Measurements from ENCODE around the gene UBE2K.
"Not testable (repeated sequence)": the region's sequence is repeated elsewhere in the genome, so short reads cannot be mapped to it uniquely, and the experiment has no call there.

Gene UBE2K

GRCh38 chr4:39689970-39690369, 8.0 kb upstream of the UBE2K start:
- DNase-seq (ENCODE audit: low read depth): no peak

DNA sequence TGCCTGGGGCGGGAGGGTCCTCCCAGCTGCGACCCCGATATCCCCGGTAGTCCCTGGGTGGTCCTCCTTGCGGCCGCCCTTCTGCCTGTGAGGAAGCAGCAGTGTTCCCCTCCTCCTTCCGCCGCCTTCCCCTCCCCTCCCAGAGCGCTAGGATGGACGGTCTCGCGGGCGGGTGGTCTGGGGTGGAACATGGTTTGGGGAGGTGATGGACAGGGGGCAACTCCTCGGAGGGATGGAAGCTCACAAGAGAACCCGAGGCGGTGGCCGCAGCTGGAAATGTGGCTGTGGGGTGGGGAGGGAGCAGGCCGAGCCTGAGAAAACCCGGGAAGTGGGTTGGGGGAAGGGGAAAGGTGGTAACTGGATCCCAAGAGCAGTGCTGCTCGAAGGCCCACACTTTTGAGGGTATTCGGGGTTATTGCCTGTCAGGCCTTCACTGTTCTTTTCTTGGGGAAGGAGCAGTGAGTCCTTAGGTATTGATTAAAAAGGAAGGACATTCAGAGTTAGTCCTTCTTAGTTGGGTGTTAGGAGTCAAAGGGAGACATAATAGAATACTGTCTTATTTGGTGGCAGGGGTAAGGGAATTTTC, 581 bp downstream of the UBE2K start:
- DNase-seq (ENCODE audit: low read depth): no peak

GRCh38 chr4:39699687-39700409, 1.9 kb downstream of the UBE2K start:
- DNase-seq (ENCODE audit: low read depth): no peak

GRCh38 chr4:39700554-39700953, 2.6 kb downstream of the UBE2K start:
- DNase-seq (ENCODE audit: low read depth): no peak

DNA sequence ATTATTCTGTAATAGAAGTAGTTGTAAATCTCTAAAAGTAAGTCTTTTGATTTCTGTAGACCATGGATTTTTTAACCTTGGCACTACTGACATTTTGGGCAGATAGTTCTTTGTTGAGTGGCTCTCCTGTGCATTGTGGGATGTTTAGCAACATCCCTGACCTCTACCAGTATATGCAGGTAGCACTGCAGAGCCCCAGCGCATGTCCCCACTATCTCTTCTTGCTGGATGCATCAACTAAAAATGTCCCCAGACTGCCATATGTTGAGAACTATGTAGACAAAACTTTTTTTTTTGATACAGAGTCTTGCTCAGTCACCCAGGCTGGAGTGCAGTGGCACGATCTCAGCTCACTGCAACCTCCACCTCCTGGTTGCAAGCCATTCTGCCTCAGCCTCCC, 4.8 kb downstream of the UBE2K start:
- no peak for DNase-seq (ENCODE audit: low read depth)

DNA sequence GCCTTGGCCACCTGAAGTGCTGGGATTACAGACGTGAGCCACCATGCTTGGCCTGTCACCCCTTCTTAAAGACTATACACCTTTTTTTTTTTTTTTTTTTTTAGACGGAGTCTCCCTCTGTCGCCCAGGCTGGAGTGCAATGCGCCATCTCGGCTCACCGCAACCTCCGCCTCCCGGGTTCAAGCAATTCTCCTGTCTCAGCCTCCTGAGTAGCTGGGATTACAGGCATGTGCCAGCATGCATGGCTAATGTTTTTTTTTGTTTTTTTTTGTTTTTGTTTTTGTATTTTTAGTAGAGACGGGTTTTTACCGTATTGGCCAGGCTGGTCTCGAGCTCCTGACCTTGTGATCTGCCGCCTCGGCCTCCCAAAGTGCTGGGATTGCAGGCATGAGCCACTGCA, 6.9 kb downstream of the UBE2K start:
- DNase-seq (ENCODE audit: low read depth): not testable (repeated sequence)

GRCh38 chr4:39706334-39706733, 8.4 kb downstream of the UBE2K start:
- no peak for DNase-seq (ENCODE audit: low read depth)

- DNase-seq (ENCODE audit: low read depth): no peak
Observed at GRCh38 chr4:39706741-39707511, 9.0 kb downstream of the UBE2K start.

DNA sequence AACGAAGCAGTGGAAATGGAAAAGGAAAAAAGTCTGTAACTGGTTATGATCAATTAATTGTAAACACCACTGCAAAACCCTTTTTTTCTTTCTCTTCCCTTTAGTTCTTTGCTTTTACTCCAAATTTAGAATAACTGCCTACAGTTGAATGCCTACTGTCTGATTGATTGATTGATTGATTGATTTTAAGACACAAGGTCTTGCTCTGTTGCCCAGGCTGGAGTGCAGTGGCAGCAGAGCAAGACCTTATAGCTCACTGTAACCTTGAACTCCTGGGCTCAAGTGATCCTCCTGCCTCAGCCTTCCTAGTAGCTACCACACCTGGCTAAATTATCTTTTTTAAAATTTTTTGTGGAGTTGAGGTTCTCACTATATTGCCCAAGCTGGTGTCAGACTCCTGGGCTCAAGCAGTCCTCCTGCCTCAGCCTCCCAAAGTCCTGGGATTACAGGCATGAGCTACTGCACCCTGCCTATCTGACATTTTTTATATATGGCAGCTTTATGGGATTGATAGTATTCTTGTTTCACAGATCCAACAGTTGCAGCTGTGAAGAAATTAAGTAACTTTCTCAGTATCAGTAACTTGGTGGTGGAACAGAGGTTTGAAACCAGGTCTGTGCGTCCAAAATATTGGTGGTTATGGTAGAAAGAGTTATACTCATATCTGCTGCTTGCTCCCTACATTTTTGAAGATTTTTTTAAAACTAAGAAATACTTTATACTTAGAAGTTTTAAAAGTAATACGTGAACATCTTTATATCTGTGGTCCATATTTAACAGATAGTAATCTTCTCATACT, 12.4 kb downstream of the UBE2K start:
- DNase-seq (ENCODE audit: low read depth): no peak

DNA sequence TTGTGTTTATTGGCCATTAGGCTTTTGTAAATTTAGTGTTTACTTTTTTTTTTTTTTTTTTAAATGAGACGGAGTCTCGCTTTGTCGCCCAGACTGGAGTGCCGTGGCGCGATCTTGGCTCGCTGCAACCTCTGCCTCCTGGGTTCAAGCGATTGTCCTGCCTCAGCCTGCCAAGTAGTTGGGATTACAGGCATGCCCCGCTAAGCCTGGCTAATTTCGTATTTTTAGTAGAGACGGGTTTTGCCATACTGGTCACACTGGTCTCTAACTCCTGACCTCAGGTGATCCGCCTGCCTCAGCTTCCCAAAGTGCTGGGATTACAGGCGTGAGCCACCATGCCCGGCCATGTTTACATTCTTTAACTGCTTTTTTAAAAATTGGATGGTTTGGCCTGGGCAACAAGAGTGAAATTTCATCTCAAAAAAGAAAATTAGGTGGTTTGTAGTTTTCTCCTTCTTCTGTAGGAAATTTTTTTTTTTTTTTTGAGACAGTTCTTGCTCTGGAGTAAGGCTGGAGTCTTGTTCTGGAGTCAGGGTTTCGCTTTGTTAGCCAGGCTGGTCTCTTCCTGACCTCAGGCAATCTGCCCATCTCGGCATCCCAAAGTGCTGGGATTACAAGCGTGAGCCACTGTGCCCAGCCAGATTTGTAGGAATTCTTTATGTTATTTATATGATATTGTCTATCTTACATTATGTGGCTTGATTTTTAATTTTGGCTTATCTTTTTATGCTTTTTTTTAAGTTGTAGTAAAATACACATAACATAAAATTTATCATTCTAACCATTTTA, 15.1 kb downstream of the UBE2K start:
- no peak for DNase-seq (ENCODE audit: low read depth)

GRCh38 chr4:39713691-39714090, 15.8 kb downstream of the UBE2K start:
- no peak for DNase-seq (ENCODE audit: low read depth)

- DNase-seq (ENCODE audit: low read depth): no peak
Observed at GRCh38 chr4:39714166-39714565, 16.2 kb downstream of the UBE2K start.

DNA sequence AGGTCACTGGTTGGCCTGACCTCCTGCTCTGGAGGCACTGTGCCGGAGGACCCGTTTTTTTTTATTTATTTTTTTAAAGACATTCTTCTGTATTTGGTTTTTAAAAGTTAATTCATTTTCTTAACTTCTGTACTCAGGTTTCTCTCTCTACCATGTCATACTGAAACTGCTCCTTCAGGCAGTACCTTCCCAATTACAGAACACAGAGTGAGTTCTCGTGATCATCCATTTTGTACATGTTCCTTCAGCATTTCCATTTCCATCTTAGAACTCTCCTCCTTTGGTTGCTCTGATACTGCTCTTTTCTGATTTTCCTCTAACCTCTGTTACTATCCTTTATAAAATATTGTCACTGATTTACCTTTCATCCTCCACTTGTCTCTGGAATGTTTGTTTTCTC, 17.9 kb downstream of the UBE2K start:
- DNase-seq (ENCODE audit: low read depth): no peak

DNA sequence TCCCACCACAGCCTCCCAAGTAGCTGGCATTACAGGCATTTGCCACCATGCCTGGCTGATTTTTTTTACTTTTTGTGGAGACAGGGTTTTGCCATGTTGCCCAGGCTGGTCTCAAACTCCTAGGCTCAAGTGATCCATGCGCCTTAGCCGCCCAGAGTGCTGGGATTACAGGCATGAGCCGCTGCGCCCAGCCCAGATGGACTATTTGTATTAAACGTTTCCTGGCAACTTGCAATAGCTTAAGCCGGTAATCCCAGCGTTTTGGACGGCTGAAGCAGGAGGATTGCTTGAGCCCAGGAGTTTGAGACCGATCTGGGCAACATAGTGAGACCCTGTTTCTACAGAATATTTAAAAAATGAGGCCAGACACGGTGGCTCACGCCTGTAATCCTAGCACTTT, 18.4 kb downstream of the UBE2K start:
- no peak for DNase-seq (ENCODE audit: low read depth)

DNA sequence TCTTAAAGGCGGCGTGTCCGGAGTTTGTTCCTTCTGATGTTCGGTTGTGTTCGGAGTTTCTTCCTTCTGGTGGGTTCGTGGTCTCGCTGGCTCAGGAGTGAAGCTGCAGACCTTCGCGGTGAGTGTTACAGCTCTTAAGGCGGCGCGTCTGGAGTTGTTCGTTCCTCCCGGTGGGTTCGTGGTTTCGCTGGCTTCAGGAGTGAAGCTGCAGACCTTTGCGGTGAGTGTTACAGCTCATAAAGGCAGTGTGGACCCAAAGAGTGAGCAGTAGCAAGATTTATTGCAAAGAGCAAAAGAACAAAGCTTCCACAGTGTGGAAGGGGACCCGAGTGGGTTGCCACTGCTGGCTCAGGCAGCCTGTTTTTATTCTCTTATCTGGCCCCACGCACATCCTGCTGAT, 19.8 kb downstream of the UBE2K start:
- not testable (repeated sequence) for DNase-seq (ENCODE audit: low read depth)

- DNase-seq (ENCODE audit: low read depth): no peak
Observed at GRCh38 chr4:39718366-39719323, 20.7 kb downstream of the UBE2K start.

DNA sequence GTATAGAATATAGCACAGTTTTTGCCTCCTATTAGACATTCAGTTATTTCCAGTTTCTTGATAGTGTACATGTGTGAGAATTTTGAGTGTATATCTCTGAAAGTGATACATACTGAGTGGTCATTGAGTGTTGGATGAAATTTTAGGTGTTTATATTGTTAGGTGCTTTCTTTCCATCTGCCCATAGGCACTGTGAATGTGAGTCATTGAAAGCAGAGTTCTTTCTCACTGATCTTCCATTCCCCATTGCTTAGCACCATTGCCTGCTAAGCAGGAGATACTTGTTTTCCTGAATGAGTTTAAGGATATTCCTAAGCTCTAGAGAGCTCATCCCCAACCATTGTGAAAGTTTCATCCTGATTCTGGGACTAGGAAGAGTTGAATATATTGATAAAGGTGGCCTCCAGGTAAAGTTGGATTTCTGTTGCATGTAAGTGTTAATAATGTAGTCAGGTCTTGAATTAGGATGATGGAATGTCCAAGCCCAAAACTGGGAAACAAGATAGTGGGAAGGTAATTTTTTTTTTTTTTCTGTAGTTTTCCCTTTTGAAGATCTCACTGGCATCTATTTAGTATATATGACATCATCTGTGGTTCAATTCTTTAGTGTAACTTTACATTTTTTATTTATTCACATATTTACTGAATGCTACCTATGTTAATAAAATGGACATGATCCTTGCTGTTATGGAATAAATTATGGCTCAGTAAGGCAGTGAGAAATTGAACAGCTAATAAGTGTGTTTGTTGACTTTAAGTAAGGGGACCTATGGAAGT, 22.1 kb downstream of the UBE2K start:
- no peak for DNase-seq (ENCODE audit: low read depth)

DNA sequence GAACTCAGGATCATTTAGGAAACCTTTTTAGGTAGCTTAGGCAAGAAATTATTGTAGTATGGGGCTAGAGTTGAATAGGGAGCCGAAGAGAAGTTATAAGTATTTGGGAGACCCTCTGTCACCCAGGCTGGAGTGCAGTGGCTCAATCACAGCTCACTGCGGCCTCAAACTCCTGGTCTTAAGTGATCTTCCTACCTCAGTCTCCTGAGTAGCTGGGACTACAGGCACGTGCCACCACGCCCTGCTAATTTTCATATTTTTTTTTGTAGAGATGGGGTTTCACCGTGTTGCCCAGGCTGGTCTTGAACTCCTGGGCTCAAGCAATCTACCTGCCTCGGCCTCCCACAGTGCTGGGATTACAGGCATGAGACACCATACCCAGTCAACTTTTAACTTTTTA, 23.3 kb downstream of the UBE2K start:
- DNase-seq (ENCODE audit: low read depth): not testable (repeated sequence)

DNA sequence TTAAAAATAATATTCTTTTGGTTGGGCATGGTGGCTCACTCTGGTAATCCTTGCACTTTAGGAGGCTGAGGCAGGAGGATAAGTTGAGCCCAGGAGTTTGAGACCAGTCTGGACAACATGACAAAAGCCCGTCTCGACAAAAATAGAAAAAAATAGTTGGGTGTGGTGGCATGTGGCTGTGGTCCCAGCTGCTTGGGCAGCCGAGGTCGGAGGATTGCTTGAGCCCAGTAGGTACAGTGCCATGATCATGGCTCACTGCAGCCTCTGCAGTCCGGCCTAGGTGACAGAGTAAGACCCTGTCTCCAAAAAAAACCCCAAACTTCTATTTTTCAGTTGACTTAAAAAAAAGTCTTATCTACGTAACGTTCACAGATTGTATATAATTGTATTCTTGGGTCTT, 23.9 kb downstream of the UBE2K start:
- no peak for DNase-seq (ENCODE audit: low read depth)

DNA sequence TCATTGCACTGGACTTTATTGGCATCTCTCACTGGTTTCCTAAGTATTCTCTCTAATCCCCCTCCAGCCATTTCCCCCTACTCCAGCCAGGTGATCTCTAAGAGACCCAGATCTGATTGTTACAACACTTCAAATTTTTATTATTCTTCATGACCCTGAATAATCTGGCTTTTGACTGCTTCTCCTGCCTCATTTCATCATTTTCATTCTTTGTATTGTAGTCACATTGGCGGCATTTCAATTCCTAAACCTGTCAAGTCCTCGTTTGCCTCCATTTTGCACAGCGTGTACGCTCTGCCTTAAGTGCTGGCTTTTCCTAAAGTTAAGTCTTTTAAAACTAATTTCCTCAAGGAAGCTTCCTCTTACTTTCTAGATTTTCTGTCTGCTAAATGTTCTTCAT, 31.6 kb downstream of the UBE2K start:
- no peak for DNase-seq (ENCODE audit: low read depth)
